ENCODE results near the gene UGT1A3. TPM values are rescaled to one million over a fixed set of nuclear protein-coding genes. Genes with fewer than 3 reads are reported as not detected.
"Not testable (repeated sequence)": the region's sequence is repeated elsewhere in the genome, so short reads cannot be mapped to it uniquely, and the experiment has no call there.

UGT1A3 gene
- total and polyA plus RNA-seq, 7 donors, result 0.36 TPM; not detected in 6

GRCh38 chr2:233699424-233700027 is 29.3 kb upstream of the UGT1A3 start:
- TF ChIP-seq, protein P1, sequence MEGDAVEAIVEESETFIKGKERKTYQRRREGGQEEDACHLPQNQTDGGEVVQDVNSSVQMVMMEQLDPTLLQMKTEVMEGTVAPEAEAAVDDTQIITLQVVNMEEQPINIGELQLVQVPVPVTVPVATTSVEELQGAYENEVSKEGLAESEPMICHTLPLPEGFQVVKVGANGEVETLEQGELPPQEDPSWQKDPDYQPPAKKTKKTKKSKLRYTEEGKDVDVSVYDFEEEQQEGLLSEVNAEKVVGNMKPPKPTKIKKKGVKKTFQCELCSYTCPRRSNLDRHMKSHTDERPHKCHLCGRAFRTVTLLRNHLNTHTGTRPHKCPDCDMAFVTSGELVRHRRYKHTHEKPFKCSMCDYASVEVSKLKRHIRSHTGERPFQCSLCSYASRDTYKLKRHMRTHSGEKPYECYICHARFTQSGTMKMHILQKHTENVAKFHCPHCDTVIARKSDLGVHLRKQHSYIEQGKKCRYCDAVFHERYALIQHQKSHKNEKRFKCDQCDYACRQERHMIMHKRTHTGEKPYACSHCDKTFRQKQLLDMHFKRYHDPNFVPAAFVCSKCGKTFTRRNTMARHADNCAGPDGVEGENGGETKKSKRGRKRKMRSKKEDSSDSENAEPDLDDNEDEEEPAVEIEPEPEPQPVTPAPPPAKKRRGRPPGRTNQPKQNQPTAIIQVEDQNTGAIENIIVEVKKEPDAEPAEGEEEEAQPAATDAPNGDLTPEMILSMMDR (IDR thresholded peaks at IDR 0.05), result no peak
- no peak for TF ChIP-seq POLR2A (IDR thresholded peaks at IDR 0.05)
- no peak for TF ChIP-seq EP300 (IDR thresholded peaks at IDR 0.05)
- TF ChIP-seq POLR2AphosphoS5 (IDR thresholded peaks at IDR 0.05), result no peak
- intact Hi-C loops (cut with DNase I), result no loop called here
- no peak overlapping the region for H3K27ac ChIP-seq

DNA sequence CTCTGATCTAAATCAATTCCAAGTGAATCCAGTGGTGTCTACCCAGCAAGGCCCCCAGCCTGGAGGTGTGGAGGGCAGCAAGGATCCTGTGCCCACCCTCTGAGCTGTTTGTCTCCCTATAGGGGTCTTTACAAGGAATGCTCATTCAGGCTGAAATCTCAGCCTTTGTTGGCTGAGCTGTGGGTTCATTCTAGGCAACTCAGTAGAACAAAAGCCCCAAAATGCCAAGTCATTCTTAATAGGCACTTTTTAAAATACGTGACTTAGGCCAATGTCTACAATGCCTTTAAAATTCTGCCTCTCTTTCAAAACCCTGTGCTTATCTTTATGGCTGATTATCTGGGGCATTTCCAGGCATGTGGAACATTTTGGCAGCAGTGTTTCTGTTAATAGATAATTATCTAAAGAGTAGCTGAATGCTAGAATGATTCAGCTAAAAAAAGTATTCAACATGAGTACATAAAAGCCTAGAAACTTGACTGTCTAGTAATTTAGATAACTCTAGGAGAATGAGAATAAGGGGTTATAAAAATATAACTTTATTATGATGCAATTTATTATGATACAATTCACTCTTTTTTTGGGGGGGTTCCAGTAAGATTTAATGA is 28.7 kb upstream of the UGT1A3 start:
- Histone ChIP-seq H3K9me3 (no peaks in the 10 kb centered on the region), H3K27me3 (no peaks in the 10 kb centered on the region), H3K4me3 (no peak overlapping the region), H3K27ac (no peak overlapping the region), H3K4me1 (no peaks in the 10 kb centered on the region), H3K36me3 (no peaks in the 10 kb centered on the region)
- intact Hi-C loops (cut with DNase I), result no loop called here
- WGBS, 2 donors, result 6 to 33% methylated on average over 1 of the region's 1 CpG
- DNase-seq, result no peak
- TF ChIP-seq, protein P1 (IDR thresholded peaks at IDR 0.05), result no peak
- TF ChIP-seq POLR2A (IDR thresholded peaks at IDR 0.05) (no peak), EP300 (IDR thresholded peaks at IDR 0.05) (no peak), POLR2AphosphoS5 (IDR thresholded peaks at IDR 0.05) (no peak)

More at GRCh38 chr2:233699424-233700027, 29.3 kb upstream of the UGT1A3 start:
- Histone ChIP-seq H3K4me3 (no peak overlapping the region), H3K36me3 (no peaks in the 10 kb centered on the region), H3K9me3 (no peaks in the 10 kb centered on the region), H3K27me3 (no peaks in the 10 kb centered on the region), H3K4me1 (no peaks in the 10 kb centered on the region)
- no peak for DNase-seq
- WGBS, 2 donors, result 88 to 91% methylated on average over 8 of the region's 8 CpGs

- H3K9me3 ChIP-seq; DNase-seq; H3K4me1 ChIP-seq; intact Hi-C loops (cut with DNase I); H3K36me3 ChIP-seq; H3K27me3 ChIP-seq; H3K27ac ChIP-seq; H3K4me3 ChIP-seq: not testable (repeated sequence)
- WGBS, 2 donors, result 75 to 86% methylated on average over 5 of the region's 5 CpGs
These were observed 28.0 kb upstream of the UGT1A3 start for GRCh38 chr2:233700842-233701241.

DNA sequence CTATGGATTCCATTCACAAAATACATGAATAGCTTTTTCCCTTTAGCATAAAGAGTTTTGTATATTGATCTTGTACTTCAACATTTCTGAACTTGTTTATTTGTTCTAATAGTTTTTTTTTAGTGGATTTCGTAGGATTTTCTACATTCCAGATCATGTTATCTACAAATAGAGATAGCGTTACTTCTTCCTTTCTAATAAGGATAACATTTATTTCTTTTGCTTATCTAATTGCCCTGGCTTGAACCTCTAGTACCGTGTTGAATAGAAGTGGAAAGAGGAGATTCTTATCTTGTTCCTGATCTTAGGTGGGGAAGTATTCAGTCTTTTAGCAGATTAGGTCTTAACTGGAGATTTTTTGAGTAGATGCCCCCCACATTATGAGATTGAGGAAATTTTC is 26.6 kb upstream of the UGT1A3 start:
- no peak for TF ChIP-seq EP300 (IDR thresholded peaks at IDR 0.05)
- TF ChIP-seq, protein P1 (IDR thresholded peaks at IDR 0.05), result no peak
- no peak for TF ChIP-seq POLR2A (IDR thresholded peaks at IDR 0.05)
- no peak for TF ChIP-seq POLR2AphosphoS5 (IDR thresholded peaks at IDR 0.05)
- Histone ChIP-seq H3K27me3 (no peaks in the 10 kb centered on the region), H3K27ac (no peak overlapping the region), H3K9me3 (no peaks in the 10 kb centered on the region), H3K4me1 (no peaks in the 10 kb centered on the region), H3K4me3 (no peak overlapping the region), H3K36me3 (no peaks in the 10 kb centered on the region)
- WGBS, 2 donors, result 73 to 80% methylated on average over 3 of the region's 3 CpGs
- no peak for DNase-seq
- intact Hi-C loops (cut with DNase I), result no loop called here

DNA sequence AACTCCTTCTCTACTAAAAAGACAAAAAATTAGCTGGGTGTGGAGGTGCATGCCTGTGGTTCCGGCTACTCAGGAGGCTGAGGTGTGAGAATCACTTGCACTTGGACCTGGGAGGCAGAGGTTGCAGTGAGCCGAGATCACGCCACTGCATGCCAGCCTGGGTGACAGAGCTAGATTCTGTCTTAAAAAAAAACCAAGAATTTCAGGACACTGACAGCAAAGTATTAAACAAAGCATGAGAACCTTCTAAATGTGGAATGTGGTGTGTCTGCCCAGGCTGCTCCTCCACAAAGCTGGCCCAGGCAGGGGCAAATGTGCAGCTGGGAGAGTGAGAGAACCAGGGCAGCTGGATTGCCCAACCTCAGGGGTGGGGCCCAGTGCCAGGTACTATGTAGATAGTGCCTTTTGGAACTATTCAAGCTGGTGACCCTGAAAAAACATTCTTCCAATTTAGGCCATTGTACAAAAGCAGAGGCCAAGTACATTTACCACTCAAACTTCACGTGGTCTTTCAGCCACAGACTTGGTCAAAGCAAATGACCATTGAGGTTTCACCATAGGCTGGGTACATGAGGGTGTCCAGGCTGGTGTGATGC is 22.8 kb upstream of the UGT1A3 start:
- 49 to 67% methylated on average over 4 of the region's 4 CpGs for WGBS, 2 donors
- intact Hi-C loops (cut with DNase I), result no loop called here

More for the DNA sequence above, 22.8 kb upstream of the UGT1A3 start:
- no peaks in the 10 kb centered on the region for H3K9me3 ChIP-seq
- H3K4me3 ChIP-seq, result no peak overlapping the region
- H3K27me3 ChIP-seq, result no peaks in the 10 kb centered on the region
- TF ChIP-seq, protein P1 (IDR thresholded peaks at IDR 0.05), result no peak
- TF ChIP-seq EP300 (IDR thresholded peaks at IDR 0.05), result no peak
- no peak for TF ChIP-seq POLR2AphosphoS5 (IDR thresholded peaks at IDR 0.05)
- TF ChIP-seq POLR2A (IDR thresholded peaks at IDR 0.05), result no peak
- H3K27ac ChIP-seq, result no peak overlapping the region
- no peaks in the 10 kb centered on the region for H3K4me1 ChIP-seq
- H3K36me3 ChIP-seq, result no peaks in the 10 kb centered on the region
- DNase-seq, result no peak
